Urothelium cell line (cell line): ENCODE results near the gene NTM.

Experiments used
- DNase-seq: peaks from one replicate; pipeline ENCODE4 v3.0.0; 2011; ENCODE audit warnings: low spot score, mixed read lengths
- FAIRE-seq: peaks from 2 replicates; lab custom pipeline; 2011; peaks lifted over from hg19 to GRCh38; lab: Jason Lieb, UNC

The NTM gene

DNA sequence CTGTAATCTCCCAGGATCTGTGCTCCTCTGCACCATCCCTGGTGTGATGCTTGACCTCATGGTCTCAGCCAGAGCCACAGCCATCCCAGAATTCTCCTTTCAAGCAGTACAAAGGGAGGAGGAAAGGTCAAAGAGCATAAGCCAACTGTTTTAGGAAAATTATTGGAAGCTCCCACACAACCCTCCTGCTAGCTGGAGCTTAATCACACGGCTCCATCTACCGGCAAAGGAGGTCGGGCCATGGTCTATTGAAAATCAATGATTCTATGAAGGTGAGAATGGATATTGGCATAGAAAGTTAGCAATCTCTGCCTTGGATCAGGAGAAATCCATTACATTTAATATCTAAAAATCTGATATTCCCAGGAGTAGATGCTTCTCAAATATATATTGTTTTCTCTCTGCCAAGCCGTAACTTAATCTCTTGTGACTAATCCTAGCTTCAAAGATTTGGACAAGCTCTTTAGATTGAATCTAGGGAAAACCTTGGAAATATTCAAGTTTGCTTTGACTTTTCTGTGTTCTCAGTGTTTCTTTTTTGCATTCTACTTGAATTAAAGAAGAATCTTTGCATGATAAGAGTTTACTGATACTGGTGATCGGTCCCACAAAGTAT lies 259.6 kb downstream of the NTM start:
- DNase-seq, result no peak
- FAIRE-seq, result no peak

DNA sequence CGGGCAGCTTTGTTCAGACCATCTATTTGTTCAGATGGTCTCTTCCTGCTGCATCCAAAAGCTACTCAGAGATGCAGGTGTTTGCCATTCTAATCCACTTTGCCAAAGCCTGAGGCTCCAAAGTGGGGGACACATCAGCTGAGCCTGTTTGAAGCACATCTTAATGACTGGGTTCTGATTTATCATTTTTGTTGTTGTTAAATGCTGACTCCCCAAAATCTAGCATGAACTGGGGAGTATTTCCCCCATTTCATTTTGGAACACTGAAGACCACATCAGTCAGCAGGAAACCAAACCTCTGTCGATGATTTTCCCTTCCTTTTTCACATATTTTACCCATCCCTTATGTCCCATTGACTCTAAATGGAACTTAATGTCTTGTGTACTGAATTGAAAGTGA lies 262.6 kb downstream of the NTM start:
- FAIRE-seq, result no peak
- DNase-seq, result no peak

DNA sequence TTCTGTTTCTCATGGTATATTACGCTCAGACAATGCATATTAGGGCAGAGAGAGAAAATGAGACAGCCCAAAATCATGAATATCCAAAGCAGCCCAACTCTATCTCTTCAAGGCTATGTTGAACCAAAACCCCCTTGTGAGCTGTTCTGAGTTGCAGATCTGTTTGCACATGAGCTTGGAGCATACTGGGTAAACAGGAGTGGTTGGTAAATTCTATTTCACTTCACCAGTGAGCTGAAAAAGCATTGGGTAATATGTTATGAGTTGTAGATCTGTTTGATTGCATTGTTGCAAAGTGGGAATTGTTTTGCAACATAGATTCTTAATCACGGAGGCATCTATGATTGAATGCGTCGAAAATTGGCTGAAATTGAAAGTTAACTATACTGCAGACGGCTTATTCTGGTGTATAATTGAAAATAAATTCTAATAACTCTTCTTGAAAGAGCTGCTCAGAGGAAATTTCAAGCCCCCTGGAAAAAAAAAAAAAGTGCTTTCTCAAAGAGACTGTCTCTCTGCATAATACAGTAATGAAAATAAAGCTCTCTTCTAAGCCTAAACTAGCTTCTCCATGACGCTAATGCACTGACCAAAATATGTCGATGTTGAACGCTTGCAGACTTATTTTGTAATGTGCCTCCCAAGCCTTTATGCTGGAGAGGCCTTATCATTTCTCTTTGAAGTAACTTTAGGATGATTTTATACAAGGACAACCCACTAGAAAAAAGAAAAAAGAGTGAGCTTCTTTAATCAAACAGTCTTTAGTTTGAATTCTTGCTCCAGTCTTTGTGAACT lies 263.7 kb downstream of the NTM start:
- FAIRE-seq, result no peak
- DNase-seq, result no peak

DNA sequence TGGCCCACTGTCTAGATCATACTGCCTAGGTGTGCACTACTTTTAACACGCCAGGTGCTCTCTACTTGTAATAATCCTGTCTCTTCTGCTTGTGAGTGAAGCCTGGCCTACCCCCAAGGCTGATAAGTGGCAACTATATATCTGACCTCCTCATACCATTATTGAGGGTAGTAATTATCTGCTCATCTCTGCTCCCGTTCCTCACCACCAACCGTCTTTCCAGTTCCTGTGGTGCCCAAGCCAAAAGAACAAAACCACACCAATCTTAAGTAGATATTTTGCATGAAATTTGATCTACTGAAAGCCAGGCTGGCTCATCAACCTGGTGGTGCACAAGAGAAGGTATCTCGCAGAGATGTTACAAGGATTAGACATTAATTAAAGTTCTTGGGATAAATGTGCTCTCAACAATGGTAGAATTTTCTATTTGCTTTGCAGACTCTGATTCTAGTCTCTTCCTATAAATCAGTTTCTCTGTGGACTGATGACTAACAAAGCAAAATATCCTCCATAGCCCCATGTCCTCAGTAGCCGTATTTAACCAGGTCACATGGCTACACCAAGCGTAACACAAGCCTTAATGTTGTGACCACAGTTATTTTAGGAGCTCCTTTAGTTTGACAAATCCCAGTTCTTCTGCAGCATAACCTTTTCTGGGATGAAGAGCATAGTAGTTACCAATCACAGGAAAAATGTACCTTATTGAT lies 267.2 kb downstream of the NTM start:
- no peak for FAIRE-seq
- DNase-seq, result no peak

DNA sequence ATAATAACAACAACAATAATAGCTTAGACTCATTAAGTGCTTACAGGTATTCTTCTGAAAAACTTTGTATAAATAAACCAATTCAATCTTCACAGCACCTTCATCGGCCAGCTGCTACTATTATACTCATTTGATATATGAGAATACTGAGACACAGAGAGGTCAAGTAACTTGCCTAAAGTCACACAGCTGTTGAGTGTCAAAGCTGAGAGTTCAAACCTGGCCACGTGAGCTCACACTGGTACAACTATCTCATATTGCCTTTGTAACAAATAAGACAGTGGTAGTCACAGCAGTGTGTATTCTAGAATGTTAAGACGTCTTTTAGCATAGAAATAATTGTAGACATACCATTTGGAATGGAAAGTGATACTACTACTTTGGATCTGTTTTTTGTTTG lies 268.5 kb downstream of the NTM start:
- FAIRE-seq, result no peak

DNA sequence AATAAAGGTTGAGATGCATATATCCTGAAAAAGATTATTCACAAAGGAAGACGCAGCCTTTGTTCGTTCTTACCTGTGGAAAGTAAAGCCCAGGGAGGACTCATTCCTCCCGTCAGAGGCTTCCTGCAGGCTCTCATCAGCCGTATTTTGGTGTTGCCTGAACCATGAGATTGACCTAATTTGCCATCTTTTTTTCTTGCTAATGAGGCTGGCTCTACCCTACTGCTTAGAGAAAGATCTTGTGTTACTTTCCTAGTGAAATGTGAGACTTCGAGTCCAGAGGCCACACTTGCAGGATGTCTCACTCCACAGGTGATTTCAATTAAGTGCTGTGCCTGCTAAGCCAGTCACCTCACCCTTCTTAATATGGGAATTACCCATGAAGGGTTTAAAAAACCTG lies 269.9 kb downstream of the NTM start:
- FAIRE-seq (no peak), DNase-seq (no peak)

More for the DNA sequence above, 268.5 kb downstream of the NTM start:
- DNase-seq, result no peak

DNA sequence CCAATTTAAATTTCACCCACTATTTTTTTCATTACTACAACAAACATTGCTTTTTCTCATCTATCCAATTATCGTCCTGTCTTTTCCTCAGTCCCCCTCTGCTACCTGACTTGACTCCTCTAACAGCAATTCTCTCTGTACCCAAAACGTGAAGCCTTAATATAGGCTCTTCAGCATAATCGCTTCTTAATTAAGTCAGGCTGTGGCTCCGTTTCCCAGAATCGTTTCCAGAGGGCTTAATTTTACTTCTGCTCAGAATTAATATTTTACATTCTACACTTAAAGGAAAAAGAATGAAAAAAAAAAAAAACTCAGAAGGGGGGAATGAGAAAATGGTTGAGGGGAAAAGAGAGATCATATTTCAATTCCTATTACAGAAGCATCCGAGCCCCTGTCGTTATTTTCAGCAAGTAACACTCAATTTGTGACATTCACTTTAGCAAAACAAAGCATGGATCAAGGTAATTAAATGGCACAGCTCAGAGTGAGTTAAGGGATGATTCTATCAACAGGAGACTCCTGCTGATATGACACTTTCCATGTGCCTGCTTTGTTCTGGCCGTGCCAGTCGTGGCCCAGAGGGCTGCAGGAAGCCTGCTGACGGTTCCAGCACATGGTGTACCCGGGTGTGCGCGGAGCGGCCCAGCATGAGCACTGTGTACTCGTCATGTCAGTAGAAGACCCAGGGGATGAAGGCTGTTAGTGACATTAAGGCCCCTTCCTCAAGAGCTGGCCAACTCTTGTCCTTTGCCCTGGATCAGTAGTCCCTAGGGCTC lies 272.5 kb downstream of the NTM start:
- FAIRE-seq (no peak), DNase-seq (no peak)

DNA sequence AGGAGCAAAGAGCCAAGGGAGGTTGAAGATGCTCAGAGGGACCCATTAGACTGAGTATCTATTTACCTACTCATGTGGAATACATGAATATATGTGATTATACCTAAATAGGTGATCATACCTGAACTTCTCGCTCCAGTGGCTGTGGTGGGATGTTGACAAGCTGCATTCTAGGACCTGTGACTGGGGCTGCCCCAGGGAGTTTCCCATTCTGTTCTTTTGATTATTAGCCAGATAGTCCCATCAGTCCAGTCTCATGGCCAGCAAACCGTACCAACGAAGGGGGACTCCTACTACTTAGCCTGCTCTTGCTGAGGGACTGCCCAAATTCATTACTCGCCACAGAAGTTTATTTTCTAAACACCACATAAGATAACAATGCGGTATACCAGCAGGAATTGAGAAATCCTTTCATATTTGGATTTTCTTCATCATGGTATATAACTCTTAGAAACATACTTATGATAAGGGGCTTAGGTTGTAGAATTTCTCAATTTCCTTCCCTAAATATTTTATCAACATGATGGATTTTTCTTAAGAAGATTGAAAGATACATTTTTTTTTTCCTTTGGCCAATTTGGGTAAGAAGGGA lies 273.9 kb downstream of the NTM start:
- FAIRE-seq, result no peak
- no peak for DNase-seq

DNA sequence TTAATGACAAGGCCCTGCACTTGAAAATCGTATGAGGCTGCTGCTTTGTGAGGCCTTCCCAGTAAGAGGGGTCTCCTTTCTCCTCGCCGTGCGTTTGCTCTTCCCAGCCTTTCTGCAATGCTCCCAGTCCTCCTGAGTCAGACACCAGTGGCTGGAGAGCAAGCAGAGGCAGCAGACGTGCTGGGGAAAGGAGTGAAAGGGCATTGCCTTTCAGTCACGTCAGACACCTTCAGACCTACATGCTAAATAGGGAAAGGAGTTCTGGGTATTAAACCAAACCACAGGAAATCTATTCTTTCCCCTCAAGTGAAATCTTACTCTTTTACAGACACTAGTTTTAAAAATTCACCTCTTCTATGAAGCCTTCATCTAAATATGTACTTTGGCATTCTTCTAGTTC lies 274.8 kb downstream of the NTM start:
- DNase-seq, result no peak
- no peak for FAIRE-seq

DNA sequence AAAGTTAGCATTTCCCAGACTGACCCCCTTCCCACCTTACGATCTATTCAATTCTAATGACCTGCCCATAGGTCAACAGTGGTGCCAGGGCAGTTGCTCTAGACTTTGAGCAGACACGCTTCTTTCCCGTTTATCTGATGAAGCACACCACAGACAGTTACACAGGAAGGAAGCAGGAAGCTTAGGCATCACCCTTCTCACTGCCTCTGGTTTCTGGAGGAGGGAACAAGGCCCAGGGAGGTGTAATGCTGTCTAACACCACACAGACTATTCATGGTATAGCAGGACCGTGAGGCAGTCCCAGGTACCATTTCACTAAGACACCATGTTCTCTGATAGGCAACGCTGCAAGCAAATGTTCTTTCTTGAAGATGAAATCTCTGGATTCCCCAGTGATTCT lies 279.4 kb downstream of the NTM start:
- FAIRE-seq, result no peak

DNA sequence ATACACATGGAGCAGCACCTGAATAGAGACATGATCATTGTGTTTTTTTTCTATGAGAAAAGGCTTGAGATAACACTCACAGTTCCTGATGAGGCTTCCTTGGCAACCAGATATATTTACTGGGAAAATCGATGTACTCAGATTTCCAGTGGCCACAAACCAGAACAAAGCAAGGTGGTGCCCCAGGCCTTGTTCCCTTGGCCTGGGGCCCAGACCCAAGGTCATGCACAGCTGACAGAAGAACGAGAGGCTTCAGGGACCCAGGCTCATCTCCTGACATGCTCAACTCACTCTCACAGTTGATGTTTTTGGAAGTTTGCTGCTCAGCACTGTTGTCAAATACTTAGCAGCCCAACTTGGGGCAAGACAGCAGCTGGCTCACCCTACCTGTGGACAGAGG lies 281.8 kb downstream of the NTM start:
- FAIRE-seq (no peak), DNase-seq (no peak)

More for the DNA sequence above, 279.4 kb downstream of the NTM start:
- DNase-seq, result no peak

DNA sequence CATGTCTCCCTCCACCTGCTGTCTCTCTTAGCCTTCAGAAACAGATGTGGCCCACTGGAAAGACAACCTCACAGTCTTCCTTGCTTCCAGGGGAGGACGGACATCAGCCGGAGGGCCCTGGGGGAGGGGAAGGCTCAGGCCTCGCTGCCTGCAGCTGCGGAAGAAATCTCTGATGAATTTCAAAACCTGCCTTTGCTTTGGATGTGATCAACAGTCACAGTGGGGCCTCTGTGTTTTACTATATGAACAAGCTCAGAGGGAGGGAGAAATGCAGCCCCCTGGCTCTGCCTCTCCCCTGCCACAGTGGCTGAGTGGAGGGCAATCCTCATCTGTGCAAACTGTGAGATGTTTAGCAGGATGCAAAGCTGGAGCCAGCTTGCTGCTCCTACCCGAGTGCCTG lies 282.8 kb downstream of the NTM start:
- no peak for DNase-seq
- no peak for FAIRE-seq

DNA sequence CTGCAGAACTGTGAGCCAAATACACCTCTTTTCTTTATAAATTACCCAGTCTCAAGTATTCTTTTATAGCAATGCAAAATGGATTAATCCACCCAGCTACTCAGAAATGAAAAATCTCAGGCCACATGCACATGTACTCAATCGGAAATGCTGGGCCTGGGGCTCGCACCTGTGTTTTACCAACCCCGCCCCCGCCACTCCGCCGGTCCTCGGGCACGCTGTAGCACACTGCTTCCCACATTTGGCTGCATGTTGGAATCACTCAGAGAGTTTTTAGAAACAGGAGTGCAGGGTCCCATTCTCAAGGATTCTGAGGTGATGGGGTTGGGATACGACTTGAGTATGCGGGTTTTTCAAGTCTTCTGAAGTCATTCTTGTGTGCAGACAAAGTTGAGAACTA lies 284.4 kb downstream of the NTM start:
- FAIRE-seq (no peak), DNase-seq (no peak)

DNA sequence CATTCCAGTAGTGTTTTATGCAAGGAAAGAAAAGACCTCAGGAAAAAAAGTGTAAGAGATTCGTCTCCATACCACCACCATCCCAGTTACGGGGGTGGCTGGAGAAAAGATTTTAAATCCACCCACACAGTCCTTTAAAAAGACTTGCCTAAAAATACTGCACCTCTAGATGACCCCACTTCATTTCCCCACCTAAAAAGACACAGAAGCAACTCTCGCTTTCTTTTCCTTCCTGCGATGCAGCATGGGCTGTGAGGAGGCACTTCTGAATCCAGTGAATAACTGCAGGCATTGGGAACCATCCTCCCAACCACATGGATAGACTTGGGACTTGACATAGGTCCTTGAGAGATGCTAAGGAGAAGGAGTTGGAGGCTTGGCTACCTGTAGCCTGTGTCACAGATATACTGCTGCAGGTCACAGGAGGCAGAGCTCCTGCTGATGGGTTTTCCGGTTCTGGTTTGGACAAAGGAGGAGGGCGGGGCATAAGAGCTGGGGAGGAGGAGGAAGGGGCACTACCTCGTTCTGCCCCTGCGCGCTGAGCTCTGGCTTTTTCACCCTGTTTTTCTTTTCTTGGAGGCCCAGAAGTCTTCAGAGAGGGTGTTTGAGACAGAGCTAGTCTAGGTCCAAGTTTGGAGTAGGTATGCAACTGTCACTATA lies 285.9 kb downstream of the NTM start:
- DNase-seq (no peak), FAIRE-seq (no peak)

DNA sequence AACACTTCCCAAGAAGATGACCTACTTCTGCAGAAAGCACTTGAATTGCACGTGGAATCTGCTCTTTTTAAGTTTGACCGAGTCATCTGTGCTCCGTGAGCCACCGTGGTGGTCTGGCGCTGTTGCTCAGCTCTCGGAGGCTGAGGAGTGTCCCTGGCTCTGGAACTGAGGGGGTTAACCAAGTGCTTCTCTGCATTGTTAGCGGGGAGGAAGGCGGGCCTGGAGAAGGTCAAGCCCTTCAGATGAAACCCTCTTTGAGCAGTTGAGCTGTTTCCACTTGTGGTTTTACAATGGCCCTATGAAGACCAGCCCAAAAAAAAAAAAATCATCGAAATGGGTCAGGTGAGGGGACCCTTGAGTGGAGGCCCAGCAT lies 286.4 kb downstream of the NTM start:
- DNase-seq, result no peak
- FAIRE-seq, result no peak

DNA sequence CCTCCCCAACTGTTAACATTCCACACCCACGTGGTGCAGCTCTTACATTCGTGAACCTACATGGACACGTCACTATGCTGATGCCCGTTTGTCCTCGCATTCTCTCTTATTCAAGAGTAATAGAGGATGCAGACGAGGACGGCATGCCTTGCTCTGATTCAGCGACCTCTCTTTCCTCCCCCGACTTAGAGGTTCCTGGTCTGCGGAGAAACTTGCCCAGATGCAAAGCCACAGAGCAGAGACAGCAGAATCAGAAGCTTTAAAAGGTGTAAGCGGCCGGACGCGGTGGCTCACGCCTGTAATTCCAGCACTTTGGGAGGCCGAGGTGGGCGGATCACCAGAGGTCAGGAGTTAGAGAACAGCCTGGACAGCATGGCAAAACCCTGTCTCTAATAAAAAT lies 288.0 kb downstream of the NTM start:
- FAIRE-seq, result no peak

DNA sequence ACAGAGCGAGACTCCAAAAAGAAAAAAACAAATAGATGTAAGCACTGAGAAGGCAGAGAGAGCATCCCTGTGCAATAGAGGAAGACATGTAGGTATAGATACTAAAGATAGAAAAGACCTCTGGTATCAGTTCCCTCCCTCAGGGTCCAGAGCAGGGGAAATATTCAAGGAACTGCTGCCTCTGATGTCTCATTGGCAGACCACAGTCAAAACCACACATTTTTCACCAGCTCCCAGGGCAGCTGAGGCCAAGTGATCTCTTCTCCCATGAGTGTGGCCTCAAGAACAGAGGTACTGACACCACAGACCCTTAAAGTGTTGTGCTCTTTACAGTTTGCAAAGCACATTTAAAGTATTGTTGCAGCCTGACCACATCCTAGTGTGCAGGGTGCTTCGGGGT lies 288.5 kb downstream of the NTM start:
- no peak for DNase-seq
- no peak for FAIRE-seq

More for the DNA sequence above, 288.0 kb downstream of the NTM start:
- DNase-seq, result no peak

DNA sequence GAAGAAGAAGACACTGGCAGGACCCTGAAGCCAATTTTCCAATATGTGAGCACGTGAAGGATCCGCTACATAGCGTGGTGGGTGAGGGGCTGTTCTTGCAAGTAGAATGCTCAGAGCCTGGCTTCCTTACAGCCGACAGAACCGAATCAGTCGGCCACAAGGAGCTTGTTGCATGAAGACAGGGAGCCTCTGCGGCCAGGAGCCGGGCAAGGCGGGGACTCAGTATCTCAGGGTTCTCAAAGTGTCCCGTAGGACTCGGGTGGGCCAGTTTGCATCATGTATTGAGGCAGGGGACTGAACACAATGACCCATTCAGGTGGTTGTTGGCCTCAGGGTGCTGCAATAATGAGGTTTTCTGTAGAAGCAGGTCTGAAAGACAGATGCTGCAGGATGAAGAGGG lies 289.5 kb downstream of the NTM start:
- FAIRE-seq, result no peak
- no peak for DNase-seq

DNA sequence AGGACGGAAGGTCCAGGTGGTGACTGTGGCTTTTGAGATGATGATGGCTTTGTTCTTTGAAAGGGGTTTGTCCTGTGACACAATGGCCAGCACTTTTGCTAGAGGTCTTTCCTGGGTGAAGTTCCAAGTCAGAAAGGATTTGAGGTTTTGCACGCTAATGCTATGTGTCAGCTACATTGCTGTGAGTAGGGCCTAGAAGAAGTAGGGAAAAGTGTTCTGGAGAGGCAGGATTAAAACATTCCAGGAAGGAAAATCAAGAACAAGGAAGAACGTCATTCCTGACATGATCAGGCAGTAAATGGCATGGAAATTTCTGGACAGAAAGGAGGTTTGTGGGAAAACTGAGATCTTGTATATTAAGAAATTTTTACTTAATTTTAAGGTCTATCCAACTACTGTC lies 290.7 kb downstream of the NTM start:
- DNase-seq (no peak), FAIRE-seq (no peak)

DNA sequence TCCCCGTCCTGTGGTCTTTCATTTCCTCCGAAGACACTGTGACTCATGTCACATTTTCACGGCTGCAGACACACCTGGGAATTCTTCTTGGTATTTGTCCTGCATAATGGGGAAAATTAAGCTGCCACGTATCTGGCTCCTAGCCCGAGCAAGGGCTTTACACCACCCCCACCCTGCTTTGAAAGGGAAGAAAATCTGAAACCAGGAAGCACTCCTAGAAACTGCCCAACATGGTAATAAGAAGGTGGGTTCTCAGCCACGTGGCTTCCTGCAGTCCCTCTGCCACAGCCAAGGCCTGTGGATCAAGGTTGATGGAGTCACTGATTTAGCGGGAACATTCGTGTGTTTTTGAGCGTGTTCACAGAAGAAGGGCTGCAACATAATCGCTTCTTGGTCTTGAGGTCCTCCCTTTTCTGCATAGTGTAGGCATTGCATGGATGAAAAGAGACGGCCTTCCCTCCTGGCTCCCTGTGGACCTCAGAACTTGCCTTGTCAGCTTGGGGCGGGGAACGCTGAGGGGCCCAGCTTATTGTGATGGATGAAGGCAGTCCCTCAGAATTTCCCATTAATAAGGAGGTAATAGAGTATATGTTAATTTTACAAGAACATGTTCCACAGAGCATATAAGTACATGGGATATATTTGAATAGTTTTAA lies 292.0 kb downstream of the NTM start:
- DNase-seq (no peak), FAIRE-seq (no peak)
